Esophagus muscularis mucosa (tissue), 4 donors: ENCODE measurements around the gene SH3BP1. TPM values are rescaled to one million over a fixed set of nuclear protein-coding genes. Genes with fewer than 3 reads are reported as not detected.
A peak's percentile ranks its signal among the peaks of the same experiment; 100 is the strongest.

ENCODE experiments used
- DNase-seq: peaks from one replicate; pipeline ENCODE4 v3.0.0-alpha.2; 2017; ENCODE audit errors: extremely low spot score
- H3K27ac ChIP-seq, 4 donors: fragments of 200-600 bp; sonication (generic); replicated peaks in 1 of 4; 1 replicate in 3 of 4; 2 replicates in 1 of 4; pipeline ENCODE4 v1.5.1; 2016 to 2019; ENCODE audit warnings: mild to moderate bottlenecking in 1 of 4
- H3K27me3 ChIP-seq, 4 donors: fragments of 200-600 bp; sonication (generic); one replicate each; pipeline versions ENCODE4 v1.5.1 to v1.6.0; 2016 to 2019
- H3K36me3 ChIP-seq, 4 donors: fragments of 200-600 bp; sonication (generic); one replicate each; pipeline ENCODE4 v1.5.1; 2016 to 2019
- H3K4me1 ChIP-seq, 4 donors: fragments of 200-600 bp; sonication (generic); one replicate each; pipeline ENCODE4 v1.5.1; 2016 to 2019
- H3K4me3 ChIP-seq, 4 donors: fragments of 200-600 bp; sonication (generic); 1 replicate in 2 of 4; 2 replicates in 2 of 4; pipeline ENCODE4 v1.5.1; 2016 to 2019; ENCODE audit warnings: mild to moderate bottlenecking in 4 of 4, moderate library complexity in 1 of 4
- H3K9me3 ChIP-seq, 4 donors: fragments of 200-600 bp; sonication (generic); 1 replicate in 3 of 4; 2 replicates in 1 of 4; pipeline ENCODE4 v1.5.1; 2016 to 2019
- EP300 ChIP-seq: sonication (generic); formaldehyde crosslinking; IDR thresholded peaks from one replicate; pipeline ENCODE4 v1.6.1; 2017; ENCODE audit warnings: antibody characterized with exemption
- POLR2A ChIP-seq: fragments of 450-650 bp; IDR thresholded peaks from one replicate; pipeline ENCODE4 v1.6.1; 2017; ENCODE audit warnings: antibody characterized with exemption, moderate library complexity, mild to moderate bottlenecking, low read depth
- POLR2AphosphoS5 ChIP-seq, 2 donors: sonication (generic); formaldehyde crosslinking; IDR thresholded peaks; one replicate each; pipeline ENCODE4 v1.6.1; 2017; ENCODE audit warnings: antibody characterized with exemption in 2 of 2
- WGBS: methylation state at CpG from one replicate; pipeline ENCODE4 v1.1.5; 2018; 5-methylcytosine and 5-hydroxymethylcytosine counted together
- intact Hi-C: fragments of 100-400 bp; cut with DNase I; formaldehyde crosslinking; loops from one replicate; pipeline ENCODE4 v1.15.1; 2023
- total RNA-seq, 4 donors: library from RNA; depleted of rRNA; stranded (reverse); fragments of >200 nt; gene quantifications; one replicate each; pipeline versions ENCODE4 v1.1.0 to v1.2.1, GENCODE V29; 2016
- TF ChIP-seq, protein P1 (sequence below), 3 experiments: fragments of 200-600 bp in 2 of 3; fragments of 450-650 bp in 1 of 3; sonication (generic) in 2 of 3; IDR thresholded peaks; one replicate each; pipeline ENCODE4 v1.5.1; 2017 to 2019; ENCODE audit warnings: antibody characterized with exemption in 3 of 3, mild to moderate bottlenecking in 2 of 3, moderate library complexity in 1 of 3

The SH3BP1 gene
- total RNA-seq, 4 donors from 2014 or later: 1.5 to 7.5 (median 4.3) TPM

DNA sequence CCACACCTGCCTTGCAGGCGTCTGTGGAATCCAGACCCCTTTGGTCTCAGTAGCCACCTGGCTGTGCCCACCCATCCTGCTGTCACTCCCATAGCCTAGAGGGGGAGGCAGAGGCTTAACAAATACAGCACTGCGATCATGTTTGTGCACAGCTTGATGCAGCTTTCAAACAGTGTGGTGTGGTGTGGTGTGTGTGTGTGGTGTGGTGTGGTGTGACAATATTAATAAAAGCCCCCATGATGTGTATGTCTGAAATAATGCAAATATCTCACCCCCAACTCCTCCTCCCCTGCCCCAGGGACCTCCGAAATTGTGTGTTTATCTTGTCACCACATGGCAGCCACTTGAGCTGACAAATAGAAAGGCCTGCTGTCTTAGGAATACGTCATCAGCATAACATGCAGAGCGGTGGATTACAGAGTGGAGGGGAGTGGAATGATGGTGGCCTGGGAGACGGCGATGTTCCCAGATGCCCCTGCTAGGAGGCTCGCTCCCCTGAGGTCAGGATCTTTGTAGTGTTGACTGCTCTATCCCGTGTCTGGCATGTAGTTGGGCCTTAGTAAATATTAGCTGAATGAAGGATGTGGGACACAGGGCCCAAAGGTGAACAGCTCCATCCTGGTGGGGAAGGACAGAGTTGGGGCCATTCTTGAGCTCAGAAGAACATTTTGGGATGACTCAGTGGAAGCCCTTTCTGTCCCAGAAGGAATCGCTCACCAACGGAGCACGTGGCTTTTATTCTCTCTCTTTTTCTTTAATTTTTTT lies 21.9 kb downstream of the SH3BP1 start:
- WGBS: 33% methylated on average over 11 of the region's 12 CpGs
- peaks cover 33 to 67% (median 60%) of the 10 kb centered on the region in 4 donors for H3K4me1 ChIP-seq
- H3K9me3 ChIP-seq: no peaks in the 10 kb centered on the region
- intact Hi-C loops: no loop called here
- no peaks in the 10 kb centered on the region for H3K27me3 ChIP-seq
- H3K36me3 ChIP-seq: peaks cover 6 to 11% (median 10%) of the 10 kb centered on the region in 4 donors
- DNase-seq: no peak
- TF ChIP-seq, protein P1, sequence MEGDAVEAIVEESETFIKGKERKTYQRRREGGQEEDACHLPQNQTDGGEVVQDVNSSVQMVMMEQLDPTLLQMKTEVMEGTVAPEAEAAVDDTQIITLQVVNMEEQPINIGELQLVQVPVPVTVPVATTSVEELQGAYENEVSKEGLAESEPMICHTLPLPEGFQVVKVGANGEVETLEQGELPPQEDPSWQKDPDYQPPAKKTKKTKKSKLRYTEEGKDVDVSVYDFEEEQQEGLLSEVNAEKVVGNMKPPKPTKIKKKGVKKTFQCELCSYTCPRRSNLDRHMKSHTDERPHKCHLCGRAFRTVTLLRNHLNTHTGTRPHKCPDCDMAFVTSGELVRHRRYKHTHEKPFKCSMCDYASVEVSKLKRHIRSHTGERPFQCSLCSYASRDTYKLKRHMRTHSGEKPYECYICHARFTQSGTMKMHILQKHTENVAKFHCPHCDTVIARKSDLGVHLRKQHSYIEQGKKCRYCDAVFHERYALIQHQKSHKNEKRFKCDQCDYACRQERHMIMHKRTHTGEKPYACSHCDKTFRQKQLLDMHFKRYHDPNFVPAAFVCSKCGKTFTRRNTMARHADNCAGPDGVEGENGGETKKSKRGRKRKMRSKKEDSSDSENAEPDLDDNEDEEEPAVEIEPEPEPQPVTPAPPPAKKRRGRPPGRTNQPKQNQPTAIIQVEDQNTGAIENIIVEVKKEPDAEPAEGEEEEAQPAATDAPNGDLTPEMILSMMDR (IDR thresholded peaks at IDR 0.05): peak; percentile 41 to 50 (median 46)
- TF ChIP-seq POLR2A (no peak), POLR2AphosphoS5 (IDR thresholded peaks at IDR 0.05) (peak in 1 of 2 donors; percentile 41)
- peak overlapping the region in 1 of 4 donors; percentile 6 for H3K4me3 ChIP-seq
- H3K27ac ChIP-seq: peak overlapping the region; percentile 77 to 87 (median 80)

DNA sequence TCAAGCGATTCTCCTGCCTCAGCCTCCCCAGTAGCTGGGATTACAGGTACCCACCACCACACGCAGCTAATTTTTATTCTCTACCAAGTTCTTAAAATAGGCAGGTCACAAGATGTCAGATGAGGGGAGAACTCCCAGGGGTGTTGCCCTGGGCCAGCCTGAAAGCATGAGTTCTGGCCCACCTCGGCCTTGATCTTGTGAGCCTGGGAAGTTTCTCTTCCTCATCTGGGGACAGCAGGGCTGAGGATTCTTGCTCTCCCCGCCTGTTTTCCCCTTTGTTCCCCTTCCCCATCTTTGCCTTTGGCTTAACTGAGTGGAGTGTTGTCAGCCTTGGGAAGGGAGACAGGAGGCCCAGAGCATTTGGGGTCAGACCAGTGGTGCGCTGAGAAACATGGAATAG lies 22.6 kb downstream of the SH3BP1 start:
- no peak overlapping the region for H3K4me3 ChIP-seq
- 96% methylated on average over 5 of the region's 5 CpGs for WGBS
- DNase-seq: no peak
- H3K36me3 ChIP-seq: peaks cover 8 to 18% (median 17%) of the 10 kb centered on the region in 4 donors
- intact Hi-C loops: no loop called here
- peaks cover 32 to 67% (median 60%) of the 10 kb centered on the region in 4 donors for H3K4me1 ChIP-seq
- TF ChIP-seq, protein P1 (IDR thresholded peaks at IDR 0.05): no peak
- TF ChIP-seq POLR2A (no peak), EP300 (no peak), POLR2AphosphoS5 (IDR thresholded peaks at IDR 0.05) (no peak)
- no peaks in the 10 kb centered on the region for H3K9me3 ChIP-seq
- H3K27ac ChIP-seq: peak overlapping the region; percentile 77 to 87 (median 80)
- no peaks in the 10 kb centered on the region for H3K27me3 ChIP-seq

DNA sequence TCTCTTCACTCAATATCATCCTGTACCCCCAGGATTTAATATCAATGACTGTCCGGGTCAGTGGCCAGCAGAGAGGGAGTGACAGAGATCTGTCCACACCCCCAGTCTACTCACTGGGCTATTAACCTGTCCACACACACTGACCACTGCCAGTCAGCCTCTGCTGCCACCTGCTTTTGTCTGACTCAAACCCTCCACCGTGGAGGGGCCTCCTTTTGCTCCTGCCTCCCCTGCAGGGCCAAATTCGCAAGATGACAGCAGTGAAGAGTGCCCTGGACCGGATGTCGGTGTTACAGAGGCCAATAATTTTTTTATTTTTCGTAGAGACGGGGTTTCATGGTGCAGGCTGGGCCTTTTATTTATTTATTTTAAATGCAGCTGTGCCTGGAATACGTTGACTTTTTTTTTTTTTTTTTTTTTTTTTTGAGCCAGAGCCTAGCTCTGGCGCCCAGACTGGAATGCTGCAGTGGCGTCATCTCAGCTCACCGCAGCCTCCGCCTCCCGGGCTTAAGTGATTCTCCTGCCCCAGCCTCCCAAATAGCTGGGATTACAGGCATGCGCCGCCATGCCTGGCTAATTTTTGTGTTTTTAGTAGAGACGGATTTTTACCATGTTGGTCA lies 24.2 kb downstream of the SH3BP1 start:
- no peak for DNase-seq
- Histone ChIP-seq H3K4me3 (no peak overlapping the region), H3K27me3 (no peaks in the 10 kb centered on the region), H3K36me3 (peaks cover 8 to 23% (median 18%) of the 10 kb centered on the region in 4 donors), H3K27ac (peak overlapping the region; percentile 48 to 83 (median 65)), H3K9me3 (no peaks in the 10 kb centered on the region), H3K4me1 (peaks cover 26 to 60% (median 57%) of the 10 kb centered on the region in 4 donors)
- no peak for TF ChIP-seq POLR2A
- no peak for TF ChIP-seq POLR2AphosphoS5 (IDR thresholded peaks at IDR 0.05)
- TF ChIP-seq EP300: no peak
- TF ChIP-seq, protein P1 (IDR thresholded peaks at IDR 0.05): no peak
- WGBS: 67% methylated on average over 16 of the region's 16 CpGs
- intact Hi-C loops: no loop called here

DNA sequence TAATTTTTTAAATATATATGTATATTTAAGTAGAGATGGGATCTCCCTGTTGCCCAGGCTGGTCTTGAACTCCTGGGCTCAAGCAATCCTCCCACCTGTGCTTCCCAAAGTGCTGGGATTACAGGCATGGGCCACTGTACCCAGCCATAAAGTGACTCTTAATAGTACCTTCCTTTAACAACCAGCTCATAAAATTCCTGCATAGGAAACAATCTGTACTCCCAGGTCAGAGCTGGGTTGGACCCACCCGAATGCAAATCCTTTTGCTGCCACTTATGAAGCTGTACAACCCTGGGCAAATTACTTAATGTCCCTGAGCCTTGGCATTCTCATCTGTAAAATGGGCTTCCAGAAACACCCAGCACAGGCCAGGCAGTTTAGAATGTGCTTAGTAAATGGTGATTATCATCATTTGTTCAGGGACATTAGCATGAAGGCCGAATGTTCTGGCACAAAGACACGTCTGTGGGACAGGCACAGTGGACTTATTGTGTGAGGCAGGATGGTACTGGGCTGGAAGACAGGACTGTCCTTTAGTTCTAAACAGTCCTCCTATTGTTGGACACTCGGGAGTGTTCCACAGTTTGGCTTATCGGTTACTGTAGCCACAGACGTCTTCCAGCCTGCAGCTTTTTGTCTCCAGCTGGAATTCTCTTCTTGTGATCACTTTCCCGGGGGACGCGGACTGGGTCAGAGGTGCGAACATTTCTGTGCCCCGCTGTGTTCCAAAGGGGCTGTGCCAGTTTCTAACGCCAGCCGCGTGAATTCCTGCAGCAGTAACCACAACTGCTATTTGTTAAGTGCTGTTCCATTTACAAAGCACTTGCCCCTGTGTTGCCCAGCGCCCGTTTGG lies 25.0 kb downstream of the SH3BP1 start:
- DNase-seq: no peak
- Histone ChIP-seq H3K27ac (peak overlapping the region in 3 of 4 donors; percentile 4 to 83 (median 25)), H3K4me1 (peaks cover 23 to 59% (median 56%) of the 10 kb centered on the region in 4 donors), H3K4me3 (no peak overlapping the region), H3K27me3 (no peaks in the 10 kb centered on the region), H3K36me3 (peaks cover 8 to 23% (median 18%) of the 10 kb centered on the region in 4 donors), H3K9me3 (no peaks in the 10 kb centered on the region)
- intact Hi-C loops: no loop called here
- no peak for TF ChIP-seq EP300
- TF ChIP-seq, protein P1 (IDR thresholded peaks at IDR 0.05): no peak
- peak in 1 of 2 donors; percentile 5 for TF ChIP-seq POLR2AphosphoS5 (IDR thresholded peaks at IDR 0.05)
- 81% methylated on average over 15 of the region's 16 CpGs for WGBS
